ENCODE results near the gene EFEMP1.

The EFEMP1 gene

GRCh38 chr2:55894720-55895119, 28.9 kb downstream of the EFEMP1 start:
- no peak for DNase-seq

GRCh38 chr2:55891671-55892094, 31.9 kb downstream of the EFEMP1 start:
- no peak for DNase-seq

- no peak for DNase-seq
Measured at GRCh38 chr2:55888936-55889335, 34.6 kb downstream of the EFEMP1 start.

GRCh38 chr2:55887901-55888624, 35.5 kb downstream of the EFEMP1 start:
- DNase-seq: no peak

GRCh38 chr2:55887351-55887750, 36.2 kb downstream of the EFEMP1 start:
- no peak for DNase-seq

GRCh38 chr2:55885944-55886281, 37.7 kb downstream of the EFEMP1 start:
- DNase-seq: no peak

- no peak for DNase-seq
Measured at GRCh38 chr2:55885127-55885943, 38.2 kb downstream of the EFEMP1 start.

GRCh38 chr2:55883829-55884228, 39.8 kb downstream of the EFEMP1 start:
- no peak for DNase-seq

- no peak for DNase-seq
Measured at GRCh38 chr2:55883357-55883756, 40.2 kb downstream of the EFEMP1 start.

- no peak for DNase-seq
Measured at GRCh38 chr2:55882954-55883353, 40.6 kb downstream of the EFEMP1 start.

- DNase-seq: no peak
Measured at GRCh38 chr2:55880416-55881143, 43.0 kb downstream of the EFEMP1 start.

GRCh38 chr2:55879976-55880375, 43.6 kb downstream of the EFEMP1 start:
- DNase-seq: no peak

- DNase-seq: no peak
Measured at GRCh38 chr2:55877087-55877436, 46.5 kb downstream of the EFEMP1 start.

- DNase-seq: no peak
Measured at GRCh38 chr2:55876429-55877086, 47.0 kb downstream of the EFEMP1 start.

- no peak for DNase-seq
Measured at GRCh38 chr2:55875434-55876135, 48.0 kb downstream of the EFEMP1 start.

GRCh38 chr2:55874338-55874737, 49.2 kb downstream of the EFEMP1 start:
- no peak for DNase-seq

- DNase-seq: no peak
Measured at GRCh38 chr2:55871637-55872036, 51.9 kb downstream of the EFEMP1 start.

GRCh38 chr2:55869637-55870325, 53.8 kb downstream of the EFEMP1 start:
- no peak for DNase-seq

GRCh38 chr2:55865096-55865835, 58.3 kb downstream of the EFEMP1 start:
- DNase-seq: no peak

- DNase-seq: no peak
Measured at GRCh38 chr2:55864351-55865084, 59.1 kb downstream of the EFEMP1 start.
